PC-3 (cell line): ENCODE data around the gene CBR3.

Experiments
- EZH2 ChIP-seq: fragments of 300-600 bp; sonication (generic); IDR thresholded peaks from one replicate; pipeline ENCODE4 v1.6.1; 2017; ENCODE audit warnings: antibody characterized with exemption, mild to moderate bottlenecking, low read length; ENCODE audit not compliant: unreplicated experiment
- EZH2phosphoT487 ChIP-seq: fragments of 300-600 bp; sonication (generic); IDR thresholded peaks from 2 replicates; pipeline ENCODE4 v1.6.1; 2018; ENCODE audit warnings: mild to moderate bottlenecking, antibody characterized with exemption, low read length, borderline replicate concordance
- TF ChIP-seq, protein P1 (sequence below): fragments of 300-600 bp; sonication (generic); conservative IDR thresholded peaks from 2 replicates; pipeline ENCODE4 v1.5.1; 2017; ENCODE audit warnings: antibody characterized with exemption, low read depth, mild to moderate bottlenecking, low read length

DNA sequence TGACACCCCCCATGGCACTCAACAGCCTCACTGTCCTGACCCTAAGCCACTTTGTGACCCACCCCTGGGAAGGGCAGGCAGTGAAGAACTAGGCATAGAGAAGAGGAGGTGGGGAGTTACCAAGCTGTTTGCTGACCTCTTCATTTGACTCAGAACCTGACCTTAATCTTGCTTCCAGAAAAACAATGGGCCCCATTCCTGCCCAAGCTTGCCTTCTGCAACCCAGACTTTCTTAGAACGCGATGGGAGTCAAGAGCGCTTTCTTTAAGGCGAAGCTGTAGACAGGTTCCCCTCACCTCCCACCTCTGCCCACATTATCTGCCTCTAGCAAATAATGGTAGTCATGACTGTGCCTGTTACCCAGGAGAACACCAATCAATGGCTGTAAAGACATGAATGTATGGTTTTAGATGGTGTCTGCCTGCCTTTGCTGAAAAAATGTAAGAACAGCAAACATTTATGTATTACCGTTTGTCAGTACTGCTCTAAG lies 8.2 kb upstream of the CBR3 start:
- TF ChIP-seq, protein P1, sequence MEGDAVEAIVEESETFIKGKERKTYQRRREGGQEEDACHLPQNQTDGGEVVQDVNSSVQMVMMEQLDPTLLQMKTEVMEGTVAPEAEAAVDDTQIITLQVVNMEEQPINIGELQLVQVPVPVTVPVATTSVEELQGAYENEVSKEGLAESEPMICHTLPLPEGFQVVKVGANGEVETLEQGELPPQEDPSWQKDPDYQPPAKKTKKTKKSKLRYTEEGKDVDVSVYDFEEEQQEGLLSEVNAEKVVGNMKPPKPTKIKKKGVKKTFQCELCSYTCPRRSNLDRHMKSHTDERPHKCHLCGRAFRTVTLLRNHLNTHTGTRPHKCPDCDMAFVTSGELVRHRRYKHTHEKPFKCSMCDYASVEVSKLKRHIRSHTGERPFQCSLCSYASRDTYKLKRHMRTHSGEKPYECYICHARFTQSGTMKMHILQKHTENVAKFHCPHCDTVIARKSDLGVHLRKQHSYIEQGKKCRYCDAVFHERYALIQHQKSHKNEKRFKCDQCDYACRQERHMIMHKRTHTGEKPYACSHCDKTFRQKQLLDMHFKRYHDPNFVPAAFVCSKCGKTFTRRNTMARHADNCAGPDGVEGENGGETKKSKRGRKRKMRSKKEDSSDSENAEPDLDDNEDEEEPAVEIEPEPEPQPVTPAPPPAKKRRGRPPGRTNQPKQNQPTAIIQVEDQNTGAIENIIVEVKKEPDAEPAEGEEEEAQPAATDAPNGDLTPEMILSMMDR = no peak
- no peak for TF ChIP-seq EZH2
- TF ChIP-seq EZH2phosphoT487 = no peak
